Stomach (tissue), 9 donors: ENCODE results near the gene MUS81. TPM values are rescaled to one million over a fixed set of nuclear protein-coding genes. Genes with fewer than 3 reads are reported as not detected.

ENCODE experiments used
- DNase-seq, 2 donors: peaks; one replicate each; pipeline versions ENCODE4 v3.0.0 to v3.0.0-alpha.2; 2013 to 2019
- H3K27ac ChIP-seq, 5 donors: fragments of 200-600 bp in 4 of 5; sonication (generic) in 4 of 5; one replicate each; pipeline ENCODE4 v1.5.1; 2013 to 2019; ENCODE audit warnings: mild to moderate bottlenecking in 1 of 5, moderate library complexity in 1 of 5
- H3K27me3 ChIP-seq, 3 donors: fragments of 200-600 bp; sonication (generic); one replicate each; pipeline ENCODE4 v1.5.1; 2017 to 2019; ENCODE audit warnings: mixed run types in 1 of 3
- H3K36me3 ChIP-seq, 4 donors: fragments of 200-600 bp; sonication (generic); 1 replicate in 3 of 4; 2 replicates in 1 of 4; pipeline ENCODE4 v1.5.1; 2016 to 2019
- H3K4me1 ChIP-seq, 4 donors: fragments of 200-600 bp; sonication (generic); one replicate each; pipeline ENCODE4 v1.5.1; 2016 to 2019
- H3K4me3 ChIP-seq, 4 donors: fragments of 200-600 bp; sonication (generic) in 3 of 4; one replicate each; pipeline ENCODE4 v1.5.1; 2016 to 2019; ENCODE audit warnings: mild to moderate bottlenecking in 1 of 4
- H3K9me3 ChIP-seq, 4 donors: fragments of 200-600 bp; sonication (generic); one replicate each; pipeline ENCODE4 v1.5.1; 2016 to 2019
- CTCF ChIP-seq, 7 experiments: fragments of 450-650 bp in 4 of 7; fragments of 200-600 bp in 3 of 7; sonication (generic) in 3 of 7; IDR thresholded peaks; one replicate each; pipeline ENCODE4 v1.5.1; 2016 to 2019; ENCODE audit warnings: antibody characterized with exemption in 7 of 7, control low read depth in 2 of 7, mild to moderate bottlenecking in 1 of 7
- EP300 ChIP-seq: sonication (generic); formaldehyde crosslinking; IDR thresholded peaks from one replicate; pipeline ENCODE4 v1.6.1; 2017; ENCODE audit warnings: antibody characterized with exemption
- POLR2A ChIP-seq, 4 donors: fragments of 450-650 bp; IDR thresholded peaks; one replicate each; pipeline ENCODE4 v1.6.1; 2016; ENCODE audit warnings: antibody characterized with exemption in 4 of 4, control low read depth in 2 of 4, mild to moderate bottlenecking in 1 of 4, moderate library complexity in 1 of 4
- POLR2AphosphoS5 ChIP-seq, 3 donors: sonication (generic); formaldehyde crosslinking; IDR thresholded peaks; one replicate each; pipeline ENCODE4 v1.6.1; 2016; ENCODE audit warnings: antibody characterized with exemption in 3 of 3
- WGBS, 5 donors: extraction: QIAGEN DNeasy Blood & Tissue Kit in 3 of 5; methylation state at CpG; one replicate each; pipeline versions ENCODE4 v1.1.5 to v1.1.7; 2013 to 2018; 5-methylcytosine and 5-hydroxymethylcytosine counted together
- intact Hi-C: fragments of 100-400 bp; cut with DNase I; formaldehyde crosslinking; loops from one replicate; pipeline ENCODE4 v1.15.1; 2023; ENCODE audit warnings: low total_unique reads
- polyA plus RNA-seq, 3 donors: library from polyadenylated mRNA; stranded (reverse); fragments of 200-250 nt; gene quantifications; one replicate each; pipeline ENCODE4 v1.2.3, GENCODE V29; 2013
- total RNA-seq, 5 donors: library from RNA; depleted of rRNA; stranded (reverse); fragments of >200 nt; gene quantifications; one replicate each; pipeline versions ENCODE4 v1.1.0 to v1.2.3, GENCODE V29; 2014 to 2016
- donor health status: healthy with polysubstance abuse.
- donor health status: Bipolar disorder and iron deficiency.
- donor health status: healthy.

The MUS81 gene
- total and polyA plus RNA-seq, 8 donors, result 26.4 to 162 (median 48.8) TPM

GRCh38 chr11:65856689-65857499 lies 3.3 kb upstream of the MUS81 start:
- Histone ChIP-seq H3K36me3 (peaks cover 40 to 51% (median 47%) of the 10 kb centered on the region in 4 donors), H3K27me3 (no peaks in the 10 kb centered on the region), H3K27ac (peak overlapping the region; percentile 92 to 98 (median 97)), H3K4me1 (peaks cover 30 to 78% (median 73%) of the 10 kb centered on the region in 4 donors), H3K9me3 (no peaks in the 10 kb centered on the region), H3K4me3 (peak overlapping the region; percentile 94 to 99 (median 99))
- peak; percentile 24 to 88 (median 79) for TF ChIP-seq POLR2AphosphoS5 (IDR thresholded peaks at IDR 0.05)
- no peak for TF ChIP-seq EP300
- peak in 1 of 4 donors; percentile 7 for TF ChIP-seq POLR2A (IDR thresholded peaks at IDR 0.05)
- no peak for TF ChIP-seq CTCF (IDR thresholded peaks at IDR 0.05)
- intact Hi-C loops, result no loop called here
- WGBS, 5 donors, result 1 to 6% (median 1%) methylated on average over 16 to 57 of the region's 57 CpGs
- peak; percentile 84 to 90 for DNase-seq

GRCh38 chr11:65857500-65857852 lies 2.8 kb upstream of the MUS81 start:
- TF ChIP-seq POLR2AphosphoS5 (IDR thresholded peaks at IDR 0.05), result no peak
- peak overlapping the region; percentile 94 to 99 (median 99) for H3K4me3 ChIP-seq
- intact Hi-C loops, result no loop called here
- H3K4me1 ChIP-seq, result peaks cover 34 to 79% (median 76%) of the 10 kb centered on the region in 4 donors
- no peaks in the 10 kb centered on the region for H3K9me3 ChIP-seq
- no peak for DNase-seq
- H3K27me3 ChIP-seq, result no peaks in the 10 kb centered on the region
- H3K36me3 ChIP-seq, result peaks cover 43 to 51% (median 47%) of the 10 kb centered on the region in 4 donors
- peak overlapping the region; percentile 92 to 98 (median 97) for H3K27ac ChIP-seq
- 0 to 1% (median 0%) methylated on average over 20 to 49 of the region's 49 CpGs; no CpG with 5 or more reads in 1 of the 5 donors for WGBS, 5 donors

GRCh38 chr11:65857853-65858680 lies 2.2 kb upstream of the MUS81 start, which contains the start of gene CFL1:
Gene CFL1 (minus strand): TSS chr11:65858180. CDS start chr11:65858099, 81 bp downstream.
- Histone ChIP-seq H3K4me3 (peak within 1 kb of the TSS; percentile 94 to 99 (median 99)), H3K36me3 (peaks cover 43 to 51% (median 47%) of the 10 kb centered on the region in 4 donors), H3K27ac (peak within 1 kb of the TSS; percentile 92 to 98 (median 97)), H3K4me1 (peaks cover 34 to 79% (median 74%) of the 10 kb centered on the region in 4 donors), H3K9me3 (no peaks in the 10 kb centered on the region), H3K27me3 (no peaks in the 10 kb centered on the region)
- peak; percentile 99 to 100 for DNase-seq
- no peak for TF ChIP-seq CTCF (IDR thresholded peaks at IDR 0.05)
- TF ChIP-seq POLR2AphosphoS5 (IDR thresholded peaks at IDR 0.05), result peak; percentile 89 to 100 (median 99)
- TF ChIP-seq EP300, result no peak
- TF ChIP-seq POLR2A (IDR thresholded peaks at IDR 0.05), result peak in 2 of 4 donors; percentile 90 to 95
- WGBS, 5 donors, result 0 to 1% (median 1%) methylated on average over 39 to 92 of the region's 92 CpGs
- intact Hi-C loops, result no loop called here

GRCh38 chr11:65858681-65859087 lies 1.5 kb upstream of the MUS81 start:
- TF ChIP-seq CTCF (IDR thresholded peaks at IDR 0.05) (no peak), EP300 (no peak), POLR2AphosphoS5 (IDR thresholded peaks at IDR 0.05) (no peak), POLR2A (IDR thresholded peaks at IDR 0.05) (no peak)
- WGBS, 5 donors, result 0 to 1% (median 1%) methylated on average over 10 of the region's 10 CpGs
- peaks cover 34 to 79% (median 71%) of the 10 kb centered on the region in 4 donors for H3K4me1 ChIP-seq
- no peaks in the 10 kb centered on the region for H3K9me3 ChIP-seq
- peak overlapping the region; percentile 94 to 99 (median 99) for H3K4me3 ChIP-seq
- peaks cover 44 to 51% (median 47%) of the 10 kb centered on the region in 4 donors for H3K36me3 ChIP-seq
- H3K27ac ChIP-seq, result peak overlapping the region; percentile 92 to 98 (median 97)
- no peak for DNase-seq
- intact Hi-C loops, result no loop called here
- H3K27me3 ChIP-seq, result no peaks in the 10 kb centered on the region
